HepG2 (cell line): ENCODE measurements around the gene NHSL1. TPM values are rescaled to one million over a fixed set of nuclear protein-coding genes. Genes with fewer than 3 reads are reported as not detected.
A peak's percentile ranks its signal among the peaks of the same experiment; 100 is the strongest.

Experiments used
- ATAC-seq: fragments of 200-7000 bp; cut with Tn5 transposase; 3 replicates; pipeline ENCODE4 v1.9.1; 2020; ENCODE audit warnings: mild to moderate bottlenecking, moderate library complexity
- BruUV-seq: library from RNA; stranded (reverse); fragments of 400-500 nt; replicated peaks from 2 replicates; lab custom pipeline; 2021; lab: Mats Ljungman, UMichigan
- CTCF ChIA-PET: fragments of 300-600 bp; formaldehyde crosslinking; extraction: SDS; loops from one replicate; lab custom pipeline; 2021; ENCODE audit warnings: low total read pairs, inconsistent platforms, low intra/inter-chr PET ratio; lab: Yijun Ruan, JAX
- POLR2A ChIA-PET: fragments of 350-600 bp; sonication (Branson Sonifier 250); formaldehyde crosslinking; loops from one replicate; lab custom pipeline; 2020; ENCODE audit warnings: antibody characterized with exemption, inconsistent platforms; lab: Yijun Ruan, JAX
- DNase-seq: peaks from one replicate; pipeline ENCODE4 v3.0.0-alpha.2; 2015; ENCODE audit warnings: low spot score
- FAIRE-seq: peaks from 3 replicates; lab custom pipeline; 2011; peaks lifted over from hg19 to GRCh38; lab: Jason Lieb, UNC
- H2AFZ ChIP-seq: one replicate; pipeline ENCODE4 v1.6.1; 2011; ENCODE audit warnings: low read length, inconsistent platforms
- H3K27ac ChIP-seq: fragments of 300-600 bp; 3 replicates; pipeline ENCODE4 v1.8.0; 2011; ENCODE audit warnings: mixed run types, mild to moderate bottlenecking, mixed read lengths, low read length, inconsistent platforms; ENCODE audit not compliant: insufficient read depth; ENCODE audit errors: extremely low read length
- H3K27me3 ChIP-seq, 2 experiments: fragments of 200-600 bp in 1 of 2; 2 replicates in 1 of 2; 3 replicates in 1 of 2; pipeline versions ENCODE4 v1.6.0 to v1.8.0; 2011; ENCODE audit warnings: low read length in 2 of 2, mild to moderate bottlenecking in 2 of 2, moderate library complexity in 2 of 2, inconsistent platforms in 1 of 2; ENCODE audit not compliant: insufficient read depth in 2 of 2, control insufficient read depth in 1 of 2
- H3K36me3 ChIP-seq, 2 experiments: fragments of 200-600 bp in 1 of 2; replicated peaks in 1 of 2; 2 replicates in 1 of 2; 3 replicates in 1 of 2; pipeline versions ENCODE4 v1.5.1 to v1.8.0; 2011; ENCODE audit warnings: low read length in 2 of 2, inconsistent platforms in 1 of 2; ENCODE audit not compliant: insufficient read depth in 2 of 2, control insufficient read depth in 1 of 2
- H3K4me1 ChIP-seq: 2 replicates; pipeline ENCODE4 v1.5.1; 2012; ENCODE audit warnings: low read length, inconsistent platforms; ENCODE audit not compliant: insufficient read depth
- H3K4me2 ChIP-seq: 2 replicates; pipeline ENCODE4 v1.6.0; 2011; ENCODE audit warnings: low read depth, low read length, inconsistent platforms
- H3K4me3 ChIP-seq, 3 experiments: fragments of 200-600 bp in 1 of 3; sonication (generic), shearing (Covaris generic) in 1 of 3; replicated peaks in 1 of 3; 2 replicates each; pipeline ENCODE4 v1.5.1; 2011 to 2016; ENCODE audit warnings: low read length in 3 of 3, inconsistent platforms in 2 of 3, low read depth in 2 of 3, mild to moderate bottlenecking in 2 of 3, control low read depth in 1 of 3, mixed read lengths in 1 of 3; ENCODE audit not compliant: insufficient read depth in 1 of 3
- H3K79me2 ChIP-seq: one replicate; pipeline ENCODE4 v1.6.1; 2011; ENCODE audit warnings: low read length, inconsistent platforms; ENCODE audit not compliant: insufficient read depth
- H3K9ac ChIP-seq: 2 replicates; pipeline ENCODE4 v1.6.0; 2011; ENCODE audit warnings: mild to moderate bottlenecking, low read depth, low read length, inconsistent platforms; ENCODE audit not compliant: insufficient read depth
- H3K9me3 ChIP-seq: 2 replicates; pipeline ENCODE4 v1.5.1; 2012; ENCODE audit warnings: mild to moderate bottlenecking, low read length
- H4K20me1 ChIP-seq: 2 replicates; pipeline ENCODE4 v1.6.0; 2011; ENCODE audit warnings: inconsistent platforms, mild to moderate bottlenecking, low read length, moderate library complexity; ENCODE audit not compliant: insufficient read depth
- ATAD3A ChIP-seq: sonication (generic); formaldehyde crosslinking; IDR thresholded peaks from 2 replicates; pipeline ENCODE4 v1.4.0; 2020; ENCODE audit warnings: missing genetic modification reagents
- CHCHD3 ChIP-seq: sonication (generic); formaldehyde crosslinking; IDR thresholded peaks from 2 replicates; pipeline ENCODE4 v1.8.0; 2022; ENCODE audit warnings: mild to moderate bottlenecking, missing genetic modification reagents, moderate library complexity
- HNRNPLL ChIP-seq: fragments of 200-400 bp; formaldehyde crosslinking; IDR thresholded peaks from 2 replicates; pipeline ENCODE4 v1.6.1; 2017; ENCODE audit warnings: mild to moderate bottlenecking, low read depth, low read length; ENCODE audit not compliant: poor library complexity, severe bottlenecking
- REPIN1 ChIP-seq: sonication (generic); formaldehyde crosslinking; IDR thresholded peaks from 2 replicates; pipeline ENCODE4 v1.8.0; 2022; ENCODE audit warnings: missing genetic modification reagents, low read depth, mild to moderate bottlenecking, borderline replicate concordance
- ZNF44 ChIP-seq: sonication (generic); formaldehyde crosslinking; IDR thresholded peaks from 2 replicates; pipeline ENCODE4 v1.5.1; 2020; ENCODE audit warnings: mild to moderate bottlenecking, missing genetic modification reagents
- WGBS: methylation state at CpG from one replicate; pipeline ENCODE4 v1.1.6; 2017; ENCODE audit warnings: low lambda C conversion rate; 5-methylcytosine and 5-hydroxymethylcytosine counted together
- in situ Hi-C: cut with HindIII; loops from 2 replicates; pipeline ENCODE4 v1.10.0; 2017; ENCODE audit warnings: low pct_unique_long_range_greater_than_20kb; ENCODE audit not compliant: extremely low pct_ligation_motif_present
- intact Hi-C: fragments of 100-400 bp; cut with micrococcal nuclease; formaldehyde crosslinking; loops from one replicate; pipeline ENCODE4 v1.10.0; 2022; ENCODE audit not compliant: unreplicated experiment
- polyA plus RNA-seq, 8 experiments: library from polyadenylated mRNA; depleted of rRNA in 3 of 8; stranded (reverse) in 7 of 8; unstranded in 1 of 8; fragments of >200 nt; fragmentation: Illumina TruSeq in 4 of 8; extraction: Trizol in 4 of 8; gene quantifications; 2 replicates each; pipeline versions ENCODE4 v1.2.1 to v1.2.3, GENCODE V29; 2011 to 2016; ENCODE audit warnings: low read depth in 4 of 8, missing spikeins in 1 of 8, mixed read lengths in 1 of 8; ENCODE audit not compliant: insufficient read depth in 1 of 8
- total RNA-seq, 5 experiments: library from RNA; depleted of rRNA; stranded (reverse); fragments of >200 nt; fragmentation: Illumina TruSeq; extraction: Trizol; gene quantifications; 2 replicates each; pipeline ENCODE4 v1.2.3, GENCODE V29; 2016; ENCODE audit warnings: low read depth in 1 of 5
- TF ChIP-seq, protein P1 (sequence below): sonication (generic); formaldehyde crosslinking; IDR thresholded peaks from 2 replicates; pipeline ENCODE4 v1.8.1; 2022; ENCODE audit warnings: mild to moderate bottlenecking, missing genetic modification reagents
- TF ChIP-seq, protein P2 (sequence below): IDR thresholded peaks from 2 replicates; pipeline ENCODE4 v1.6.1; 2016; ENCODE audit warnings: missing compliant biosample characterization, missing genetic modification reagents, borderline replicate concordance
- TF ChIP-seq, protein P3 (sequence below): sonication (generic); formaldehyde crosslinking; IDR thresholded peaks from 2 replicates; pipeline ENCODE4 v1.4.0; 2020; ENCODE audit warnings: missing genetic modification reagents, borderline replicate concordance
- TF ChIP-seq, protein P4 (sequence below): sonication (generic); formaldehyde crosslinking; IDR thresholded peaks from 2 replicates; pipeline ENCODE4 v1.5.1; 2020; ENCODE audit warnings: mild to moderate bottlenecking, missing genetic modification reagents, borderline replicate concordance

NHSL1 gene
- total and polyA plus RNA-seq, 2 of the 13 experiments (the other 11 are each of a cell fraction or from before 2014, with no cell fraction given): 24.9 to 53.6 TPM

DNA sequence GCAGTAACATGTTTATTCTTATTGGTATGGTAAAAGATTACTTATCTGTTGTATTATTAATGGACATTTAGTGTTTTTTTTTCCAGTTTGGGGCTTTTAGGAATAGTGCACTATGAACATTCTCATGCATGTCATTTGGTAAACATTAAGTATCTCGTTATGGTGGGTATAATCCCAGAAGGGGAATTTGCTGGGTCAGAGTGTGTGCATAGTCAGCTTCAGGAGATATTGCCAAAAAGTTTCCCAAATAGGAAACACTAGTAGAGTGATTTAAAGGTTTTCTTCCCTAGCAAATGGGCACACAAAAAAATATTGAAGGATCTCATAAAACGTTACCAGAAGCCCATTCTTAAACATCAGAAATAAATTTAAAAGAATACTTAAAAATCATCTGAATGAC is 25.2 kb upstream of the NHSL1 start:
- CTCF ChIA-PET: no interaction called here
- Histone ChIP-seq H3K4me1 (peaks cover 66% of the 10 kb centered on the region), H3K4me3 (no peak overlapping the region), H3K9me3 (no peaks in the 10 kb centered on the region), H3K79me2 (peaks cover 60% of the 10 kb centered on the region), H4K20me1 (no peaks in the 10 kb centered on the region; the same call in 1 of the 2 replicates), H2AFZ (no peak overlapping the region), H3K27me3 (no peaks in the 10 kb centered on the region), H3K9ac (no peak overlapping the region), H3K36me3 (no peaks in the 10 kb centered on the region), H3K27ac (peak overlapping the region; percentile 8), H3K4me2 (no peak overlapping the region)
- BruUV-seq: no TSS peak
- WGBS: 87% methylated on average over 2 of the region's 2 CpGs
- DNase-seq (no peak), FAIRE-seq (no peak), ATAC-seq (no peak)
- POLR2A ChIA-PET: interaction anchor here (1.4 kb wide), 1 partner anchor 18 kb away, joined by 4 read pairs; no protein-coding TSS in a partner anchor
- intact Hi-C loops: no loop called here
- in situ Hi-C loops: no loop called here
- TF ChIP-seq REPIN1 (CRISPR knock-in tag) (no peak), HNRNPLL (no peak), ZNF44 (CRISPR knock-in tag) (no peak), CHCHD3 (no peak), ATAD3A (CRISPR knock-in tag) (no peak)
- TF ChIP-seq, protein P1, sequence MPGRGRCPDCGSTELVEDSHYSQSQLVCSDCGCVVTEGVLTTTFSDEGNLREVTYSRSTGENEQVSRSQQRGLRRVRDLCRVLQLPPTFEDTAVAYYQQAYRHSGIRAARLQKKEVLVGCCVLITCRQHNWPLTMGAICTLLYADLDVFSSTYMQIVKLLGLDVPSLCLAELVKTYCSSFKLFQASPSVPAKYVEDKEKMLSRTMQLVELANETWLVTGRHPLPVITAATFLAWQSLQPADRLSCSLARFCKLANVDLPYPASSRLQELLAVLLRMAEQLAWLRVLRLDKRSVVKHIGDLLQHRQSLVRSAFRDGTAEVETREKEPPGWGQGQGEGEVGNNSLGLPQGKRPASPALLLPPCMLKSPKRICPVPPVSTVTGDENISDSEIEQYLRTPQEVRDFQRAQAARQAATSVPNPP (CRISPR knock-in tag): no peak
- TF ChIP-seq, protein P2, sequence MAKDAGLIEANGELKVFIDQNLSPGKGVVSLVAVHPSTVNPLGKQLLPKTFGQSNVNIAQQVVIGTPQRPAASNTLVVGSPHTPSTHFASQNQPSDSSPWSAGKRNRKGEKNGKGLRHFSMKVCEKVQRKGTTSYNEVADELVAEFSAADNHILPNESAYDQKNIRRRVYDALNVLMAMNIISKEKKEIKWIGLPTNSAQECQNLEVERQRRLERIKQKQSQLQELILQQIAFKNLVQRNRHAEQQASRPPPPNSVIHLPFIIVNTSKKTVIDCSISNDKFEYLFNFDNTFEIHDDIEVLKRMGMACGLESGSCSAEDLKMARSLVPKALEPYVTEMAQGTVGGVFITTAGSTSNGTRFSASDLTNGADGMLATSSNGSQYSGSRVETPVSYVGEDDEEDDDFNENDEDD: no peak
- TF ChIP-seq, protein P3, sequence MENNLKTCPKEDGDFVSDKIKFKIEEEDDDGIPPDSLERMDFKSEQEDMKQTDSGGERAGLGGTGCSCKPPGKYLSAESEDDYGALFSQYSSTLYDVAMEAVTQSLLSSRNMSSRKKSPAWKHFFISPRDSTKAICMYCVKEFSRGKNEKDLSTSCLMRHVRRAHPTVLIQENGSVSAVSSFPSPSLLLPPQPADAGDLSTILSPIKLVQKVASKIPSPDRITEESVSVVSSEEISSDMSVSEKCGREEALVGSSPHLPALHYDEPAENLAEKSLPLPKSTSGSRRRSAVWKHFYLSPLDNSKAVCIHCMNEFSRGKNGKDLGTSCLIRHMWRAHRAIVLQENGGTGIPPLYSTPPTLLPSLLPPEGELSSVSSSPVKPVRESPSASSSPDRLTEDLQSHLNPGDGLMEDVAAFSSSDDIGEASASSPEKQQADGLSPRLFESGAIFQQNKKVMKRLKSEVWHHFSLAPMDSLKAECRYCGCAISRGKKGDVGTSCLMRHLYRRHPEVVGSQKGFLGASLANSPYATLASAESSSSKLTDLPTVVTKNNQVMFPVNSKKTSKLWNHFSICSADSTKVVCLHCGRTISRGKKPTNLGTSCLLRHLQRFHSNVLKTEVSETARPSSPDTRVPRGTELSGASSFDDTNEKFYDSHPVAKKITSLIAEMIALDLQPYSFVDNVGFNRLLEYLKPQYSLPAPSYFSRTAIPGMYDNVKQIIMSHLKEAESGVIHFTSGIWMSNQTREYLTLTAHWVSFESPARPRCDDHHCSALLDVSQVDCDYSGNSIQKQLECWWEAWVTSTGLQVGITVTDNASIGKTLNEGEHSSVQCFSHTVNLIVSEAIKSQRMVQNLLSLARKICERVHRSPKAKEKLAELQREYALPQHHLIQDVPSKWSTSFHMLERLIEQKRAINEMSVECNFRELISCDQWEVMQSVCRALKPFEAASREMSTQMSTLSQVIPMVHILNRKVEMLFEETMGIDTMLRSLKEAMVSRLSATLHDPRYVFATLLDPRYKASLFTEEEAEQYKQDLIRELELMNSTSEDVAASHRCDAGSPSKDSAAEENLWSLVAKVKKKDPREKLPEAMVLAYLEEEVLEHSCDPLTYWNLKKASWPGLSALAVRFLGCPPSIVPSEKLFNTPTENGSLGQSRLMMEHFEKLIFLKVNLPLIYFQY (CRISPR knock-in tag): no peak
- TF ChIP-seq, protein P4, sequence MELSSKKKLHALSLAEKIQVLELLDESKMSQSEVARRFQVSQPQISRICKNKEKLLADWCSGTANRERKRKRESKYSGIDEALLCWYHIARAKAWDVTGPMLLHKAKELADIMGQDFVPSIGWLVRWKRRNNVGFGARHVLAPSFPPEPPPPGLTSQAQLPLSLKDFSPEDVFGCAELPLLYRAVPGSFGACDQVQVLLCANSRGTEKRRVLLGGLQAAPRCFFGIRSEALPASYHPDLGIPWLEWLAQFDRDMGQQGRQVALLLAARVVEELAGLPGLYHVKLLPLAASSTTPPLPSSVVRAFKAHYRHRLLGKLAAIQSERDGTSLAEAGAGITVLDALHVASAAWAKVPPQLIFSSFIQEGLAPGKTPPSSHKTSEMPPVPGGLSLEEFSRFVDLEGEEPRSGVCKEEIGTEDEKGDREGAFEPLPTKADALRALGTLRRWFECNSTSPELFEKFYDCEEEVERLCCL: no peak
